Duodenal mucosa (tissue), 2 donors: Measurements from ENCODE around the gene MIPOL1.

ENCODE experiments used
- H3K27ac ChIP-seq: one replicate; pipeline ENCODE4 v1.7.0; 2013; ENCODE audit warnings: low read depth, low read length
- H3K27me3 ChIP-seq, 2 donors: one replicate each; pipeline ENCODE4 v1.7.0; 2013; ENCODE audit warnings: low read length in 2 of 2, control low read depth in 1 of 2; ENCODE audit not compliant: insufficient read depth in 2 of 2, control insufficient read depth in 1 of 2
- H3K36me3 ChIP-seq, 2 donors: one replicate each; pipeline ENCODE4 v1.7.0; 2013; ENCODE audit warnings: low read length in 2 of 2, control low read depth in 1 of 2; ENCODE audit not compliant: insufficient read depth in 2 of 2, control insufficient read depth in 1 of 2
- H3K4me1 ChIP-seq, 2 donors: one replicate each; pipeline ENCODE4 v1.7.0; 2013; ENCODE audit warnings: low read length in 2 of 2, control low read depth in 1 of 2; ENCODE audit not compliant: insufficient read depth in 2 of 2, control insufficient read depth in 1 of 2
- H3K4me3 ChIP-seq, 2 donors: one replicate each; pipeline ENCODE4 v1.7.0; 2013; ENCODE audit warnings: low read length in 2 of 2, low read depth in 1 of 2
- H3K9ac ChIP-seq, 2 donors: one replicate each; pipeline ENCODE4 v1.7.0; 2013; ENCODE audit warnings: low read length in 2 of 2, low read depth in 1 of 2
- H3K9me3 ChIP-seq, 2 donors: one replicate each; pipeline ENCODE4 v1.7.0; 2013; ENCODE audit warnings: low read length in 2 of 2, control low read depth in 1 of 2; ENCODE audit not compliant: control insufficient read depth in 1 of 2

The MIPOL1 gene

DNA sequence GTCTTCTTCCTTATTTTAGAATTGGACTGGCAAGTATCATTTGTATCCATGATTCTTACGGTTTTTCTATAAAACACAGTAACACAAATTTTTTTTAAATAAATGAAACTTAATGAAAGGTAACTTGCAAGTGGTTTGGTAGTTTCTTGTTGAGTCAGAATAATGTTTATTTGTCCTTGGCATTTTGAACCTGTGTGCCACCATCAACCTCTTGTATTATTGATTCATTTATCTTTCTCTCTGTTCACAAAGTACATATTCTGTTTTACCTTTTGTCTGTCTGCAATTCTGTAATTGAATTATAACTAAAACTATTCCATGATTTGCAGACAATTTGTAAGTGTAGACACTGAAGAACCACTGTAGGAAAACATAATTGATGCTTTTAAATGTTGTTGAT, 54.7 kb downstream of the MIPOL1 start:
- no peaks in the 10 kb centered on the region for H3K27me3 ChIP-seq
- H3K4me1 ChIP-seq = no peaks in the 10 kb centered on the region
- H3K27ac ChIP-seq = no peak overlapping the region
- no peak overlapping the region for H3K9ac ChIP-seq
- no peaks in the 10 kb centered on the region for H3K9me3 ChIP-seq
- no peak overlapping the region for H3K4me3 ChIP-seq
- no peaks in the 10 kb centered on the region for H3K36me3 ChIP-seq

DNA sequence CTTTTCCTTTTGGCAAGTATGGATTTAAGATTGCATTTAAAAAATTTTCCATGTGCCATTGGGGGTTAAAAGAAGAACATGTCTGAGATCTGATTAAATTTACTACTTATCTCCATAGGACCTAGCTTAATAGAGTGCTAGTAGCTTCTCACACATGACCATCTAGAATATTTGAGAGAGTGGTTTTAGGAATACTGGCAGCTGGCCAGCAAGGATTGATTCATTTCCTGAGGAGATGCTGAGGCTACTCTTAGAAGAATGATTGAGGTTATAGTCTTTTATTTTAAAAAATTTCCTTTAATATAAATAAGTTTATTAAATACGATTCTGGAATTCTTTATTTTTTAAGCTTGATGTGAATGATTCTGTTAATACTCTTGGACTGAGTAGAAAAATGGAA, 56.2 kb downstream of the MIPOL1 start:
- no peaks in the 10 kb centered on the region for H3K9me3 ChIP-seq
- H3K27ac ChIP-seq = no peak overlapping the region
- H3K9ac ChIP-seq = no peak overlapping the region
- no peaks in the 10 kb centered on the region for H3K27me3 ChIP-seq
- no peaks in the 10 kb centered on the region for H3K36me3 ChIP-seq
- no peak overlapping the region for H3K4me3 ChIP-seq
- no peaks in the 10 kb centered on the region for H3K4me1 ChIP-seq

DNA sequence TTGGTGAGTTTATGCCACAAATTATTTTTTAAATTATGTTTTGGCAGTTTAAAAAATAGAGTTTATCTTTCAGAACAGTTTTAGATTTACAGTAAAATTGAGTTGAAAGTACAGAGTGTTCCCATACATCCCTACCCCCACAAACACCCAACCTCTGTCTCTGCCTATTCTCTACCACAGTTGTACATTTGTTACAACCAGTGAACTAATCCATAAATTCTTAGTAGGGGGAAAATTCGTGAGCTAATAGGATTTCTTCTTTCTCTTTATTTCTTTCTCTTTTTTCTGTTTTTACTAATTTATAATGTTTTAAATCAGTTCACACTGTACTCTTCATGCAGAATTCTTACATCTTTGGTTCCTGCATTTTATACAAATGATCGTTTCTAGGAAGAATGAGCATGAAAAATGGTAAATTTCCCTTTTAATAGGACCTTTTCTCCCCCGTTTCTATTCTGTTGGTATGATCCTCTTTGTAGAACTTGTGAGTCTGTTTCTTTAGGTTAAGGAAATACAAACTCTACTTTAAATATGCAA, 56.7 kb downstream of the MIPOL1 start:
- Histone ChIP-seq H3K9ac (no peak overlapping the region), H3K9me3 (no peaks in the 10 kb centered on the region), H3K36me3 (no peaks in the 10 kb centered on the region), H3K4me3 (no peak overlapping the region), H3K4me1 (no peaks in the 10 kb centered on the region), H3K27ac (no peak overlapping the region), H3K27me3 (no peaks in the 10 kb centered on the region)

DNA sequence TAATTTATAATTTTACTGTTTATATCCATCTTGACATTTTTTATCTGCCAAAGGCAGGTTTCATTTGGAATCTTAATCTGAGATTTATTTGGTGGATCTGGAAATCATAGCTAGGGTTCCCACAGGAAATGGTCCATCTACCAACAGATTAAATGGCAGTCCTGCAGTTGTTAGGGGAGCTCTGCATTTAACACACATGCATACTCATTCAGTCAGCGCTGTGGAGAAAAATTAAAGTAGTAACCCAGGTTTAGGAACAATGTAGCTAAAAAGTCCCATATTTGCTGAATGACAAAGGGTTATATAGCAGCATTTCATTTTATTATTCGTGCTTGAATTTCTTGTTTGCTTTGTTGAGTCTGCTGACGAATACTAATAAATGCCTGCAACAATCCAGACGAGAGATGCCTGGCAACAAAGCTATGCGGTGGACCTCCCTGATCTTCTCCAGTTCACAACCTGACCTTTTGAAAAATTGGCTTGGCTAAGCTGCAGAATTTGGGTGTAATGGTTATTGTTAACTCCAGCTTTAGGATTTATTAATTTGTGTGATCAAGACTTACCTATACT, 59.8 kb downstream of the MIPOL1 start:
- no peaks in the 10 kb centered on the region for H3K27me3 ChIP-seq
- no peak overlapping the region for H3K4me3 ChIP-seq
- no peaks in the 10 kb centered on the region for H3K4me1 ChIP-seq
- no peak overlapping the region for H3K9ac ChIP-seq
- no peak overlapping the region for H3K27ac ChIP-seq
- no peaks in the 10 kb centered on the region for H3K9me3 ChIP-seq
- H3K36me3 ChIP-seq = no peaks in the 10 kb centered on the region

DNA sequence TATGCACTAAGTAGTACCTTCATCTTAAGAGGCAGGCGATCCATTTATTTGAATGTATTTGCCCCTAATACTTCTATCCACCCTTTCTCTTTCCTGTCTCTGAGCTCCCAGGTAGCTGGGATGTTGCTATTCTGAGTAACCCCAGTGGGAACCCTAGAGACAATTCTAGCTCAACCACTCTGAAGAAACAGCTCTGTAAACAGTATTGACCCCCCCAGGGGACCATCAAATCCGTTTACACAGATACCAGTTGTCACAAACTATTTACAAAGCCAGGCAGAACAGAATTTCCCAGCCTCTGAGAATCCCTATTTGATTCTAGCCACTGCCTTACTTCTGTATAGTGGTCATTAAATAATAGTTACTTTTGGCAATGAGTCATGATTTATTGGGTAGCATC, 64.9 kb downstream of the MIPOL1 start:
- Histone ChIP-seq H3K36me3 (no peaks in the 10 kb centered on the region), H3K27ac (no peak overlapping the region), H3K9ac (no peak overlapping the region), H3K4me3 (no peak overlapping the region), H3K9me3 (no peaks in the 10 kb centered on the region), H3K27me3 (no peaks in the 10 kb centered on the region), H3K4me1 (no peaks in the 10 kb centered on the region)

DNA sequence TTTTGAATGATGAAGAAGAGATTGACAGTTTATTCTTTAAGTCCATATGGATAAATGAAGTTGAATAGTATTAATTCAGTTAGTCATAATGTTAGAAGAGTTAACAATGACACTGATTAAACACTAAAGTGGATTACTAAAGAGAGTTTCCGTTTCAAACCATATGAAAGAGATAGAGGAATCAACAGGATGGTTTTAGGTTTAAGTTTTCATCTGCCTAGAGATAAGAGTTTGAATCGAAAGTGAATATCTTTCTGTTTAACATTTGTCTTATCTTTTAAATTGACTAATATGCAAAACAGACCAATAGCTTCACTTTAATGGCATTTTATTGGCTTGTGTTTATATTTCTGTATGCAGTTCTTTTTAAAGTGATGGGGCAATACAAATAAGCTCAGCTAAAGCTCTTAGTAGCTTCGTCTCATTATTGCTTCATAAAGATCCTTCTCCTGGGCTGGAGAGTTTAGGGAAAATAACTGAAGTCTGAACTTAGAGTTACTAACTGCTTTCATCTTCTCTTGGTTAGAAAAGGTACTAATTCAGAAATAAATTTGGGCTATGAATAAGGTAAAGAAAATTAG, 66.0 kb downstream of the MIPOL1 start:
- no peak overlapping the region for H3K27ac ChIP-seq
- H3K27me3 ChIP-seq = no peaks in the 10 kb centered on the region
- H3K4me1 ChIP-seq = no peaks in the 10 kb centered on the region
- H3K9me3 ChIP-seq = no peaks in the 10 kb centered on the region
- H3K9ac ChIP-seq = no peak overlapping the region
- no peak overlapping the region for H3K4me3 ChIP-seq
- no peaks in the 10 kb centered on the region for H3K36me3 ChIP-seq

DNA sequence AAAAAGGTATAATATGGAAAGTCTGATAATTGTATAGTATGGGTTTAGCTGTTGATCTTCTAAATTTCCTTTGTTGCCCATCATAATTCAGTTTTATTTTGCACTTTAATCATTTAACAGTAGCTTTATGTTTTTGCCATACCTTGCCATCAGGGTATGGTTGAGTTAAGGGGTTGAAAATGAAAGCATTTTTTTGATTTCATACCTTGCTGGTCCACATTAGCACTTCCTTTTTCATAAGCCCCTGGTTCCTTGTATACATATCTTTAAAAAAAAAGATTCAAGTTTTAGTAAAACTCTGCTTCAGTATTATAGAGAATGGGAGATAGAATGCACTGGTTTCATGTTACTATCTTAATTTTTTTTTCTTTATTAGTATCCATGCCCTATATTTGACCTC, 71.1 kb downstream of the MIPOL1 start:
- H3K4me1 ChIP-seq = no peaks in the 10 kb centered on the region
- H3K9ac ChIP-seq = no peak overlapping the region
- no peaks in the 10 kb centered on the region for H3K36me3 ChIP-seq
- H3K9me3 ChIP-seq = no peaks in the 10 kb centered on the region
- no peak overlapping the region for H3K4me3 ChIP-seq
- no peak overlapping the region for H3K27ac ChIP-seq
- no peaks in the 10 kb centered on the region for H3K27me3 ChIP-seq

DNA sequence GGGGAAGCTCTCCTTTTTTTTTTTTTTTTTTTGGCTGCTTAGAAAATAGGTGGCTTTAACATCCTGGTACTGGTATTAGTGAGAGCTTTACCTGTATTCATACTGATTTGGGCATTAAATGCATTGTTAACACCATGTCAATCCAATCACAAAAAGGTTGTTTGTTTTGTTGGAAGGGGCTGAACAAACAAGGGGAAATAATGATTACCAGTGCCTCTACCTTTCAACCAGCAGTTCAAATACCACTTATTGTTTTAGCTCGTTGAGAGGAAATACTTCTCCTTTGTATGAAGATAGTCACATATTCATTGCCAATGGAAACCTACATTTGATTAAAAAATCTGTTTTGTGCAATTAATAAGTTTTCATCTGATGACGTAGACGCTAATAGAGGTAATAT, 72.9 kb downstream of the MIPOL1 start:
- no peak overlapping the region for H3K9ac ChIP-seq
- no peaks in the 10 kb centered on the region for H3K36me3 ChIP-seq
- no peaks in the 10 kb centered on the region for H3K9me3 ChIP-seq
- no peaks in the 10 kb centered on the region for H3K27me3 ChIP-seq
- H3K4me3 ChIP-seq = no peak overlapping the region
- no peaks in the 10 kb centered on the region for H3K4me1 ChIP-seq
- no peak overlapping the region for H3K27ac ChIP-seq

DNA sequence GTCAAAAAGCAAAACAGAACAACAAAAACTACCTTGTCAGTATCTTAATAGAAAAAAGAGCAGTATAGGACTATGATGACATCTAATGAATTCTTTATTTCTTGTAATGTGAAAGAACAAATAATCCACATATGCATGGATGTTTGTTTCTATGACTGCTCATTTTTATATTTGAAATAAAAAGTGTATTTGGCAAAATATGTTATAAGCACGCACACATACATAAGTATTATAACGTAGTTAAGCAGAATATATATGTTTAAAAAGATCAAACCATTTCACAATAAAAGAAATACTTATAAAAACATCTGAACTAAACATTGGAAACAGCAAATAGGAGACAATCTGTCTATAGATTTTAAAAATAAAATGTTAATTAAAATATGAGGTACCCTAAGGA, 74.8 kb downstream of the MIPOL1 start:
- no peaks in the 10 kb centered on the region for H3K9me3 ChIP-seq

DNA sequence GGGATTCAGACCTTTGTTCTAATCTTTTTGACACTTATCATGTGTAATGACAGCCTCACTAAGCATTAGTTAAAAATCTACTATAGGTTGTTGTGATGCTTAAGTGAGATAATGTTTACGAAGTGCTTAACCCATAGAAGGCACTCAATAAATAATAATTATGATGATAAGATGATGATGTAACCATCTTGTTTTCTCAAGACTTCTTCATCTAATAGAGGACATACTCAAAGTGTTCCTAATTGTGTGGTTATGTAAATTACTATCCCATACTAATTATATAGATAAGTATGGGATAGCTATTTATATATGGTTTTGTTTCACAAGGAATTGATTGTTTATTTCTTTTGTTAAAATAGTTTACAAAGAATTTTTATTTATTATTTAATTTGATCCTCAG, 76.9 kb downstream of the MIPOL1 start:
- H3K9me3 ChIP-seq = no peaks in the 10 kb centered on the region
- H3K4me3 ChIP-seq = no peak overlapping the region
- no peaks in the 10 kb centered on the region for H3K4me1 ChIP-seq
- H3K36me3 ChIP-seq = no peaks in the 10 kb centered on the region
- no peaks in the 10 kb centered on the region for H3K27me3 ChIP-seq
- no peak overlapping the region for H3K27ac ChIP-seq
- H3K9ac ChIP-seq = no peak overlapping the region

More for the DNA sequence above, 74.8 kb downstream of the MIPOL1 start:
- H3K27me3 ChIP-seq = no peaks in the 10 kb centered on the region
- no peak overlapping the region for H3K27ac ChIP-seq
- no peak overlapping the region for H3K9ac ChIP-seq
- H3K36me3 ChIP-seq = no peaks in the 10 kb centered on the region
- H3K4me1 ChIP-seq = no peaks in the 10 kb centered on the region
- H3K4me3 ChIP-seq = no peak overlapping the region
